Kidney epithelial cell (primary cell): ENCODE data around the gene NFATC2. TPM values are rescaled to one million over a fixed set of nuclear protein-coding genes. Genes with fewer than 3 reads are reported as not detected.

Experiments
- DNase-seq: peaks from one replicate; pipeline ENCODE4 v3.0.0-alpha.2; 2010; ENCODE audit warnings: low read depth
- H3K27me3 ChIP-seq: 2 replicates; pipeline ENCODE4 v1.6.0; 2011; ENCODE audit warnings: low read length; ENCODE audit not compliant: control insufficient read depth, insufficient read depth
- H3K36me3 ChIP-seq: 2 replicates; pipeline ENCODE4 v1.5.1; 2011; ENCODE audit warnings: low read length; ENCODE audit not compliant: control insufficient read depth, insufficient read depth
- H3K4me3 ChIP-seq: 2 replicates; pipeline ENCODE4 v1.5.1; 2011; ENCODE audit warnings: low read depth, mild to moderate bottlenecking, control low read depth, low read length
- CTCF ChIP-seq: IDR thresholded peaks from 2 replicates; pipeline ENCODE4 v1.5.1; 2011; ENCODE audit warnings: mild to moderate bottlenecking, moderate library complexity, low read length, control low read depth, inconsistent platforms; ENCODE audit not compliant: insufficient read depth, poor library complexity, severe bottlenecking
- total RNA-seq: library from RNA; depleted of rRNA; stranded (reverse); fragments of >200 nt; gene quantifications from 2 replicates; pipeline ENCODE4 v1.2.3, GENCODE V29; 2015

Gene NFATC2
- total RNA-seq, 1 donor from 2014 or later: 2.9 TPM

DNA sequence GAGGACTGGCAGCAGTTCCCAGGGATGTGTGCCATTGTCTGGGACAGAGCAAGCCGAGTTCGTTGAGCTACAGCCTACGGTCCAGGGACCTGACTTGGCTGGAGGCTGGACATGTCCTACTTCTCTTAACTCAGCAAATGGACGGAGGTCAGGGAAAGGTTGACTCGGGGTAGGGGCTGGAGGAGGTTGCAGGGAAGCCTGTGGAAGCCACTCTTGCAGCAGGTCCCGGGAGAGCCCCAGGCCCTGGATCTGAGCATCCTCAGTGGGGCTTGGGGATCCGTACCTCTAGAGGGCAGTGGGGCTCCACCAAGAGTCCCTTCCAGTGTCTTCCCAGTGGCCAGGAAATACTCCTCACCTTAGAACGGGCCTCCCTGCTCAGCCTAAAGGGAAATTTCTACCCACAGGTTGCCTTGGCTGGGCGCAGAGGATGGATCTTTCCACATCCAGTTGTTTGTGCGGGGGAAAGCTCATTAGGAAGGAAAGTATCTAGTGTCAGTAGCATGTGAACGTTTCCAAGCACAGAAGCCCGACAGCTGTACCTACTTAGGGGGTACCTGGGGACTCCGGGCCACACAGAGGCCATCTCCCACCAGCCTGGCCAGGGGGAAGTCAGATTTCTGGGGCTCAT, 170.2 kb downstream of the NFATC2 start:
- Histone ChIP-seq H3K27me3 (no peaks in the 10 kb centered on the region), H3K36me3 (no peaks in the 10 kb centered on the region), H3K4me3 (no peak overlapping the region)
- peak; percentile 91 for TF ChIP-seq CTCF
- DNase-seq: no peak

DNA sequence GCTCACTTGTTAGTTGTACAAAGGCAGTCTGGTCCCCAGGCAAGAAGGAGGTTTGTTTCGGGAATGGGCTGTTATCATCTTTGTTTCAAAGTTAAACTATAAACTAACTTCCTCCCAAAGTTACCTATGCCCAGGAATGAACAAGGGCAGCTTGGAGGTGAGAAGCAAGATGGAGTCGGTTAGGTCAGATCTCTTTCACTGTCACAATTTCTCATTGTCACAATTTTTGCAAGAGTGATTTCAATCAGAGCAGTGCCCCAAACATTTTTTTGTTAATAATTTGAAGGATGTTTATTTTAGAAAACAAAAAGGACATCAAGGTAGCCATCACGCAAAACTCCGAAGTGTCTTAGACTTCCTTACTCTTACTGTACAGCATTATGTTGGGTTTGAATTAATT, 170.8 kb downstream of the NFATC2 start:
- no peak for DNase-seq
- H3K27me3 ChIP-seq: no peaks in the 10 kb centered on the region

DNA sequence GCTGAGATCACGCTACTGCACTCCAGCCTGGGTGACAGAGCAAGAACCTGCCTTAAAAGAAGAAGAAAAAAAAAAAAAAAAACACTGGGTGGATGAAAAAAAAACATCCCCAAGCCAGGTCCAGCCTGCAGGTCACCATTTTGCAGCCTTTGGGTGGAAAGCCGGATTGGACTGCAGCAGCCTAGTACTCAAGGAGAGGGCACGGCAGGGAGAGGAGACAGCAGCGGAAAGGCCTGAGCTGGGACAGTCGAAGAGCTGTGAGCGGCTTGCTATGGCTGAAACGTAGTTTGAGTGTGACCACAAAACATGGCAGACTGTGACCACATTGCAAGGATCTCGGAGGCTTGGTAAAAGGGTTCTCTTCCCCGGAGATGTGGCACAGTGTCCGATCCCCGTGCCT, 173.0 kb downstream of the NFATC2 start:
- Histone ChIP-seq H3K4me3 (no peak overlapping the region), H3K27me3 (no peaks in the 10 kb centered on the region), H3K36me3 (no peaks in the 10 kb centered on the region)
- DNase-seq: no peak
- TF ChIP-seq CTCF: no peak

More for the DNA sequence above, 170.8 kb downstream of the NFATC2 start:
- Histone ChIP-seq H3K36me3 (no peaks in the 10 kb centered on the region), H3K4me3 (no peak overlapping the region)
- no peak for TF ChIP-seq CTCF

DNA sequence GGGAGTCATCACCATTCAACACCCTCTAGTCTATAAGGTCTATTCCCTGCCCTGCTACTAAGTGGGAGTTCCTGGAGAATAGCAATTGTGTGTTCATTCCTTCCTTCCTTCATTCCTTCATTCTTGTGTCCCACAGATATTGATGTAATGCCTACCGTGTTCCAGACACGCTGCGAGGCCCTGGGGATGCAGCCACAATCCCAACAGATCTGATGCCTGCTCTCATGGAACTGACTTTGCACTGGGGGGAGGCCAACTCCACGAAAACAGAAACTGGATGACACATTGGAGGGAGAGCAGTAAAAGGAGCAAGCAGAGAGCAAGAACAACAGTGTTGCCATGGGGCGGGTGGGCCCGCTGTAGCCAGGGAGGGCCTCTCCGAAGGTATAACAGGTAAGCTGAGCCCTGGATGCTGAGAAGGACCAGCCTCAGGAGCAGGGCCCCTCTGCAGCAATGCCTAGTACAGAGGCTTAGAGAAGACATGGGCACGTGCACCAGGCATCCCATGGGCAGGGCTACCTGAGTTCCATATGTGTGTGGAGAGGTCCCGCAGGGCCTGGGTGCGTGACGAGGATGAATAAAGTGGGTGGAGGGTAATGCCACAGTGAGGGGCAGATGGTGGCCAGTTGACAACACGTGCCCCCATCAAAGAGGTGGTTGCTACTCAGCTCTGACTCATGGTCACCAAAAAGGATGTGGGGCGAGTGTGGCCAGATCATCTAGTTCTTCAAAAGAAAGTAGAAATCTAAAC, 173.9 kb downstream of the NFATC2 start:
- DNase-seq: no peak

GRCh38 chr20:51366155-51366886, 176.2 kb downstream of the NFATC2 start:
- peak; percentile 96 for DNase-seq
- Histone ChIP-seq H3K27me3 (no peaks in the 10 kb centered on the region), H3K36me3 (no peaks in the 10 kb centered on the region), H3K4me3 (no peak overlapping the region)
- no peak for TF ChIP-seq CTCF

More for the DNA sequence above, 173.9 kb downstream of the NFATC2 start:
- Histone ChIP-seq H3K36me3 (no peaks in the 10 kb centered on the region), H3K4me3 (no peak overlapping the region), H3K27me3 (no peaks in the 10 kb centered on the region)
- no peak for TF ChIP-seq CTCF
